Neural cell (in vitro differentiated cells): Measurements from ENCODE around the gene OPRM1.

Experiments used
- EP300 ChIP-seq: fragments of 450-650 bp; conservative IDR thresholded peaks from 2 replicates; pipeline ENCODE4 v1.6.1; 2014; ENCODE audit warnings: antibody characterized with exemption, mild to moderate bottlenecking, moderate library complexity; ENCODE audit not compliant: poor library complexity, severe bottlenecking
- EZH2 ChIP-seq: fragments of 200-600, 300-800 bp; shearing (Covaris generic), sonication (generic); IDR thresholded peaks from 2 replicates; pipeline ENCODE4 v1.6.1; 2014; ENCODE audit warnings: antibody characterized with exemption, low read length, borderline replicate concordance, mild to moderate bottlenecking; ENCODE audit not compliant: insufficient read depth, poor library complexity, severe bottlenecking
- RAD21 ChIP-seq: fragments of 450-650 bp; conservative IDR thresholded peaks from 2 replicates; pipeline ENCODE4 v1.6.1; 2014; ENCODE audit warnings: antibody characterized with exemption, mild to moderate bottlenecking, moderate library complexity
- TF ChIP-seq, protein P1 (sequence below): fragments of 450-650 bp; IDR thresholded peaks from 2 replicates; pipeline ENCODE4 v1.5.1; 2014; ENCODE audit warnings: antibody characterized with exemption, mild to moderate bottlenecking, moderate library complexity; ENCODE audit not compliant: poor library complexity, severe bottlenecking
- TF ChIP-seq, protein P2 (sequence below): IDR thresholded peaks from 2 replicates; pipeline ENCODE4 v1.6.1; 2012; ENCODE audit warnings: borderline replicate concordance

DNA sequence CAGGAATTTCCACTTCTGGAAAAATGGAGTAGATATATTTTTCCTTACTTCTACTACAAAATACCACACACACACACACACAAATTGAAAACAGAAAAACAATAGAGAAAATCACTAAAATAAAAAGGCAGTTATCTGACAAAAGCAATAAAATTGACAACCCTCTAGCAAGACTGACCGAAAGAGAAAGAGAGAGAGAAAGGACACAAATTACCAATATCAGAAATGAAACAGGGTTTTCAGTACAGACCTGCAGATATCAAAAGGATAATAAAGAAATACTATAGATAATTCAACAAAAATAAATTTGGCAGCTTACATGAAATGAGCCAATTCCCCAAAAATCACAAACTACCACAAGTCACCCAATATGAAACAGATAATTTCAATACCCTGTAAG is 104.7 kb downstream of the OPRM1 start:
- TF ChIP-seq EP300, result no peak
- TF ChIP-seq RAD21, result no peak
- TF ChIP-seq, protein P1, sequence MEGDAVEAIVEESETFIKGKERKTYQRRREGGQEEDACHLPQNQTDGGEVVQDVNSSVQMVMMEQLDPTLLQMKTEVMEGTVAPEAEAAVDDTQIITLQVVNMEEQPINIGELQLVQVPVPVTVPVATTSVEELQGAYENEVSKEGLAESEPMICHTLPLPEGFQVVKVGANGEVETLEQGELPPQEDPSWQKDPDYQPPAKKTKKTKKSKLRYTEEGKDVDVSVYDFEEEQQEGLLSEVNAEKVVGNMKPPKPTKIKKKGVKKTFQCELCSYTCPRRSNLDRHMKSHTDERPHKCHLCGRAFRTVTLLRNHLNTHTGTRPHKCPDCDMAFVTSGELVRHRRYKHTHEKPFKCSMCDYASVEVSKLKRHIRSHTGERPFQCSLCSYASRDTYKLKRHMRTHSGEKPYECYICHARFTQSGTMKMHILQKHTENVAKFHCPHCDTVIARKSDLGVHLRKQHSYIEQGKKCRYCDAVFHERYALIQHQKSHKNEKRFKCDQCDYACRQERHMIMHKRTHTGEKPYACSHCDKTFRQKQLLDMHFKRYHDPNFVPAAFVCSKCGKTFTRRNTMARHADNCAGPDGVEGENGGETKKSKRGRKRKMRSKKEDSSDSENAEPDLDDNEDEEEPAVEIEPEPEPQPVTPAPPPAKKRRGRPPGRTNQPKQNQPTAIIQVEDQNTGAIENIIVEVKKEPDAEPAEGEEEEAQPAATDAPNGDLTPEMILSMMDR, result no peak
- TF ChIP-seq EZH2, result no peak
- TF ChIP-seq, protein P2, sequence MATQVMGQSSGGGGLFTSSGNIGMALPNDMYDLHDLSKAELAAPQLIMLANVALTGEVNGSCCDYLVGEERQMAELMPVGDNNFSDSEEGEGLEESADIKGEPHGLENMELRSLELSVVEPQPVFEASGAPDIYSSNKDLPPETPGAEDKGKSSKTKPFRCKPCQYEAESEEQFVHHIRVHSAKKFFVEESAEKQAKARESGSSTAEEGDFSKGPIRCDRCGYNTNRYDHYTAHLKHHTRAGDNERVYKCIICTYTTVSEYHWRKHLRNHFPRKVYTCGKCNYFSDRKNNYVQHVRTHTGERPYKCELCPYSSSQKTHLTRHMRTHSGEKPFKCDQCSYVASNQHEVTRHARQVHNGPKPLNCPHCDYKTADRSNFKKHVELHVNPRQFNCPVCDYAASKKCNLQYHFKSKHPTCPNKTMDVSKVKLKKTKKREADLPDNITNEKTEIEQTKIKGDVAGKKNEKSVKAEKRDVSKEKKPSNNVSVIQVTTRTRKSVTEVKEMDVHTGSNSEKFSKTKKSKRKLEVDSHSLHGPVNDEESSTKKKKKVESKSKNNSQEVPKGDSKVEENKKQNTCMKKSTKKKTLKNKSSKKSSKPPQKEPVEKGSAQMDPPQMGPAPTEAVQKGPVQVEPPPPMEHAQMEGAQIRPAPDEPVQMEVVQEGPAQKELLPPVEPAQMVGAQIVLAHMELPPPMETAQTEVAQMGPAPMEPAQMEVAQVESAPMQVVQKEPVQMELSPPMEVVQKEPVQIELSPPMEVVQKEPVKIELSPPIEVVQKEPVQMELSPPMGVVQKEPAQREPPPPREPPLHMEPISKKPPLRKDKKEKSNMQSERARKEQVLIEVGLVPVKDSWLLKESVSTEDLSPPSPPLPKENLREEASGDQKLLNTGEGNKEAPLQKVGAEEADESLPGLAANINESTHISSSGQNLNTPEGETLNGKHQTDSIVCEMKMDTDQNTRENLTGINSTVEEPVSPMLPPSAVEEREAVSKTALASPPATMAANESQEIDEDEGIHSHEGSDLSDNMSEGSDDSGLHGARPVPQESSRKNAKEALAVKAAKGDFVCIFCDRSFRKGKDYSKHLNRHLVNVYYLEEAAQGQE, result no peak
